ENCODE data around the gene UFD1. TPM values are rescaled to one million over a fixed set of nuclear protein-coding genes. Genes with fewer than 3 reads are reported as not detected.

UFD1 gene
- total RNA-seq, 1 donor from 2014 or later: 99.9 TPM

- H3K27me3 Mint-ChIP-seq: no peaks in the 10 kb centered on the region
- H3K9me3 Mint-ChIP-seq: no peaks in the 10 kb centered on the region
- H3K36me3 Mint-ChIP-seq (ENCODE audit: low read depth): peaks cover 20% of the 10 kb centered on the region
- intact Hi-C loops (cut with micrococcal nuclease): loop anchor here (1.0 kb wide), 2 partner anchors 11 to 28 kb away; partner anchors contain the start of gene C22orf39
- DNase-seq: no peak
- H3K27ac Mint-ChIP-seq: peak overlapping the region; percentile 83
- H3K4me1 Mint-ChIP-seq: peaks cover 53% of the 10 kb centered on the region
- peak overlapping the region; percentile 52 for H3K4me3 Mint-ChIP-seq
Observed at GRCh38 chr22:19419086-19419463, 59.9 kb downstream of the UFD1 start.

- intact Hi-C loops (cut with micrococcal nuclease): no loop called here
- H3K9me3 Mint-ChIP-seq: no peaks in the 10 kb centered on the region
- DNase-seq: no peak
- no peak overlapping the region for H3K4me3 Mint-ChIP-seq
- H3K27ac Mint-ChIP-seq: peak overlapping the region; percentile 2
- H3K36me3 Mint-ChIP-seq (ENCODE audit: low read depth): peaks cover 25% of the 10 kb centered on the region
- no peaks in the 10 kb centered on the region for H3K27me3 Mint-ChIP-seq
- H3K4me1 Mint-ChIP-seq: peaks cover 20% of the 10 kb centered on the region
Observed at GRCh38 chr22:19412923-19413322, 66.1 kb downstream of the UFD1 start.

- intact Hi-C loops (cut with micrococcal nuclease): no loop called here
- peak overlapping the region; percentile 2 for H3K27ac Mint-ChIP-seq
- no peaks in the 10 kb centered on the region for H3K9me3 Mint-ChIP-seq
- DNase-seq: no peak
- H3K36me3 Mint-ChIP-seq (ENCODE audit: low read depth): peaks cover 26% of the 10 kb centered on the region
- H3K4me1 Mint-ChIP-seq: peaks cover 19% of the 10 kb centered on the region
- no peak overlapping the region for H3K4me3 Mint-ChIP-seq
- H3K27me3 Mint-ChIP-seq: no peaks in the 10 kb centered on the region
Observed at GRCh38 chr22:19412478-19412877, 66.5 kb downstream of the UFD1 start.

- Mint-ChIP-seq H3K4me1 (peaks cover 17% of the 10 kb centered on the region), H3K9me3 (no peaks in the 10 kb centered on the region), H3K27me3 (no peaks in the 10 kb centered on the region), H3K4me3 (no peak overlapping the region), H3K27ac (no peak overlapping the region), H3K36me3 (ENCODE audit: low read depth) (peaks cover 30% of the 10 kb centered on the region)
- DNase-seq: no peak
- intact Hi-C loops (cut with micrococcal nuclease): no loop called here
Observed at GRCh38 chr22:19411690-19412045, 67.3 kb downstream of the UFD1 start.

- H3K4me1 Mint-ChIP-seq: peaks cover 17% of the 10 kb centered on the region
- DNase-seq: no peak
- peaks cover 33% of the 10 kb centered on the region for H3K36me3 Mint-ChIP-seq (ENCODE audit: low read depth)
- no peaks in the 10 kb centered on the region for H3K9me3 Mint-ChIP-seq
- no peak overlapping the region for H3K27ac Mint-ChIP-seq
- intact Hi-C loops (cut with micrococcal nuclease): no loop called here
- no peak overlapping the region for H3K4me3 Mint-ChIP-seq
- H3K27me3 Mint-ChIP-seq: no peaks in the 10 kb centered on the region
Observed at GRCh38 chr22:19410941-19411689, 67.9 kb downstream of the UFD1 start.

GRCh38 chr22:19407649-19408606 is 71.1 kb downstream of the UFD1 start:
- Mint-ChIP-seq H3K27me3 (no peaks in the 10 kb centered on the region), H3K9me3 (no peaks in the 10 kb centered on the region), H3K4me1 (peaks cover 7% of the 10 kb centered on the region), H3K36me3 (ENCODE audit: low read depth) (peaks cover 49% of the 10 kb centered on the region), H3K4me3 (no peak overlapping the region), H3K27ac (no peak overlapping the region)
- DNase-seq: no peak
- intact Hi-C loops (cut with micrococcal nuclease): no loop called here

GRCh38 chr22:19406846-19407245 is 72.1 kb downstream of the UFD1 start:
- intact Hi-C loops (cut with micrococcal nuclease): no loop called here
- Mint-ChIP-seq H3K27me3 (no peaks in the 10 kb centered on the region), H3K9me3 (no peaks in the 10 kb centered on the region), H3K36me3 (ENCODE audit: low read depth) (peaks cover 53% of the 10 kb centered on the region), H3K27ac (no peak overlapping the region), H3K4me3 (no peak overlapping the region), H3K4me1 (peaks cover under 1% of the 10 kb centered on the region)
- no peak for DNase-seq

- DNase-seq: no peak
- Mint-ChIP-seq H3K4me3 (no peak overlapping the region), H3K36me3 (ENCODE audit: low read depth) (peaks cover 58% of the 10 kb centered on the region), H3K4me1 (no peaks in the 10 kb centered on the region), H3K27ac (no peak overlapping the region), H3K27me3 (no peaks in the 10 kb centered on the region), H3K9me3 (no peaks in the 10 kb centered on the region)
- intact Hi-C loops (cut with micrococcal nuclease): no loop called here
Observed at GRCh38 chr22:19406281-19406811, 72.6 kb downstream of the UFD1 start.

GRCh38 chr22:19405652-19406051 is 73.3 kb downstream of the UFD1 start:
- Mint-ChIP-seq H3K36me3 (ENCODE audit: low read depth) (peaks cover 65% of the 10 kb centered on the region), H3K4me1 (no peaks in the 10 kb centered on the region), H3K9me3 (no peaks in the 10 kb centered on the region), H3K27me3 (no peaks in the 10 kb centered on the region), H3K4me3 (no peak overlapping the region), H3K27ac (no peak overlapping the region)
- no peak for DNase-seq
- intact Hi-C loops (cut with micrococcal nuclease): no loop called here

GRCh38 chr22:19405133-19405532 is 73.9 kb downstream of the UFD1 start:
- intact Hi-C loops (cut with micrococcal nuclease): no loop called here
- no peaks in the 10 kb centered on the region for H3K9me3 Mint-ChIP-seq
- H3K4me3 Mint-ChIP-seq: no peak overlapping the region
- no peaks in the 10 kb centered on the region for H3K27me3 Mint-ChIP-seq
- H3K4me1 Mint-ChIP-seq: no peaks in the 10 kb centered on the region
- no peak overlapping the region for H3K27ac Mint-ChIP-seq
- peaks cover 66% of the 10 kb centered on the region for H3K36me3 Mint-ChIP-seq (ENCODE audit: low read depth)
- no peak for DNase-seq

GRCh38 chr22:19404676-19405075 is 74.3 kb downstream of the UFD1 start:
- peaks cover 63% of the 10 kb centered on the region for H3K36me3 Mint-ChIP-seq (ENCODE audit: low read depth)
- no peaks in the 10 kb centered on the region for H3K27me3 Mint-ChIP-seq
- H3K9me3 Mint-ChIP-seq: no peaks in the 10 kb centered on the region
- H3K4me3 Mint-ChIP-seq: no peak overlapping the region
- no peak for DNase-seq
- intact Hi-C loops (cut with micrococcal nuclease): no loop called here
- no peaks in the 10 kb centered on the region for H3K4me1 Mint-ChIP-seq
- no peak overlapping the region for H3K27ac Mint-ChIP-seq

GRCh38 chr22:19402642-19403191 is 76.3 kb downstream of the UFD1 start:
- H3K27ac Mint-ChIP-seq: no peak overlapping the region
- H3K9me3 Mint-ChIP-seq: no peaks in the 10 kb centered on the region
- peaks cover 62% of the 10 kb centered on the region for H3K36me3 Mint-ChIP-seq (ENCODE audit: low read depth)
- DNase-seq: no peak
- H3K4me3 Mint-ChIP-seq: no peak overlapping the region
- no peaks in the 10 kb centered on the region for H3K4me1 Mint-ChIP-seq
- intact Hi-C loops (cut with micrococcal nuclease): no loop called here
- H3K27me3 Mint-ChIP-seq: no peaks in the 10 kb centered on the region

GRCh38 chr22:19401483-19401882 is 77.5 kb downstream of the UFD1 start:
- no peak for DNase-seq
- Mint-ChIP-seq H3K4me1 (no peaks in the 10 kb centered on the region), H3K9me3 (no peaks in the 10 kb centered on the region), H3K27me3 (no peaks in the 10 kb centered on the region), H3K36me3 (ENCODE audit: low read depth) (peaks cover 60% of the 10 kb centered on the region), H3K27ac (peak overlapping the region; percentile 19), H3K4me3 (no peak overlapping the region)
- intact Hi-C loops (cut with micrococcal nuclease): no loop called here

GRCh38 chr22:19400881-19401280 is 78.1 kb downstream of the UFD1 start:
- Mint-ChIP-seq H3K4me3 (no peak overlapping the region), H3K27me3 (no peaks in the 10 kb centered on the region), H3K36me3 (ENCODE audit: low read depth) (peaks cover 57% of the 10 kb centered on the region), H3K4me1 (no peaks in the 10 kb centered on the region), H3K27ac (no peak overlapping the region), H3K9me3 (no peaks in the 10 kb centered on the region)
- intact Hi-C loops (cut with micrococcal nuclease): no loop called here
- DNase-seq: no peak

Measured in activated CD4-positive, alpha-beta T cell treated with anti-CD3 and anti-CD28 coated beads, Interleukin-2, amount 10 ng/mL, durations not matched to agents 24 days and 14 days (primary cell).